Ishikawa (cell line): ENCODE results near the gene IGFN1.

Source experiments
- CEBPB ChIP-seq: IDR thresholded peaks from 2 replicates; pipeline ENCODE4 v1.6.1; 2012
- EGR1 ChIP-seq: IDR thresholded peaks from 2 replicates; pipeline ENCODE4 v1.6.1; 2012
- EP300 ChIP-seq: IDR thresholded peaks from 2 replicates; pipeline ENCODE4 v1.6.1; 2012; ENCODE audit warnings: borderline replicate concordance
- MAX ChIP-seq: IDR thresholded peaks from 2 replicates; pipeline ENCODE4 v1.6.1; 2012
- NFIC ChIP-seq: IDR thresholded peaks from 2 replicates; pipeline ENCODE4 v1.6.1; 2012
- RAD21 ChIP-seq: IDR thresholded peaks from 2 replicates; pipeline ENCODE4 v1.6.1; 2012; ENCODE audit warnings: low read depth
- REST ChIP-seq: IDR thresholded peaks from 2 replicates; pipeline ENCODE4 v1.6.1; 2012; ENCODE audit warnings: low read depth, mild to moderate bottlenecking
- TCF12 ChIP-seq: IDR thresholded peaks from 2 replicates; pipeline ENCODE4 v1.6.1; 2012; ENCODE audit warnings: low read depth
- TEAD4 ChIP-seq: IDR thresholded peaks from 2 replicates; pipeline ENCODE4 v1.6.1; 2012
- ZBTB7A ChIP-seq: IDR thresholded peaks from 2 replicates; pipeline ENCODE4 v1.6.1; 2012; ENCODE audit warnings: low read depth

- TF ChIP-seq TEAD4 = no peak
- no peak for TF ChIP-seq RAD21
- TF ChIP-seq EP300 = no peak
- no peak for TF ChIP-seq CEBPB
- no peak for TF ChIP-seq TCF12
- no peak for TF ChIP-seq EGR1
- TF ChIP-seq ZBTB7A = no peak
- no peak for TF ChIP-seq NFIC
- no peak for TF ChIP-seq MAX
- no peak for TF ChIP-seq REST
These were observed 16.4 kb downstream of the IGFN1 start for GRCh38 chr1:201207046-201207445.
